H1 (cell line): ENCODE data around the gene LHFPL6. TPM values are rescaled to one million over a fixed set of nuclear protein-coding genes. Genes with fewer than 3 reads are reported as not detected.

Experiments
- CTCF ChIA-PET: fragments of 300-600 bp; sonication (Branson Sonifier 250); formaldehyde crosslinking; loops from one replicate; lab custom pipeline; 2021; ENCODE audit not compliant: partially characterized antibody; lab: Charles Lee
- POLR2A ChIA-PET: fragments of 300-600 bp; sonication (Branson Sonifier 250); formaldehyde crosslinking; loops from one replicate; lab custom pipeline; 2021; ENCODE audit warnings: inconsistent platforms; ENCODE audit not compliant: partially characterized antibody; lab: Charles Lee
- DNase-seq, 2 experiments: peaks; one replicate each; pipeline versions ENCODE4 v3.0.0 to v3.0.0-alpha.2; 2010 to 2022; ENCODE audit warnings: low spot score in 2 of 2, low read depth in 1 of 2, mixed read lengths in 1 of 2
- FAIRE-seq: peaks from 2 replicates; lab custom pipeline; 2011; peaks lifted over from hg19 to GRCh38; lab: Jason Lieb, UNC
- H2AFZ ChIP-seq: 2 replicates; pipeline ENCODE4 v1.8.1; 2012; ENCODE audit warnings: low read length, inconsistent platforms
- H2AK5ac ChIP-seq: 2 replicates; pipeline ENCODE4 v1.6.1; 2013; ENCODE audit warnings: low read depth, low read length
- H2BK120ac ChIP-seq: replicated peaks from 2 replicates; pipeline ENCODE3; 2013; ENCODE audit warnings: low read depth, low read length, inconsistent platforms
- H2BK12ac ChIP-seq: 2 replicates; pipeline ENCODE4 v1.6.1; 2013; ENCODE audit warnings: low read depth, low read length
- H2BK15ac ChIP-seq: 2 replicates; pipeline ENCODE4 v1.6.1; 2013; ENCODE audit warnings: low read length
- H2BK20ac ChIP-seq: 2 replicates; pipeline ENCODE4 v1.6.1; 2013; ENCODE audit warnings: low read length
- H2BK5ac ChIP-seq: 2 replicates; pipeline ENCODE4 v1.6.1; 2013; ENCODE audit warnings: low read depth, low read length
- H3K14ac ChIP-seq: 2 replicates; pipeline ENCODE4 v1.6.1; 2013; ENCODE audit warnings: inconsistent platforms; ENCODE audit not compliant: insufficient read length
- H3K18ac ChIP-seq: 2 replicates; pipeline ENCODE4 v1.6.1; 2013; ENCODE audit warnings: low read length; ENCODE audit errors: extremely low read depth
- H3K23ac ChIP-seq: 2 replicates; pipeline ENCODE4 v1.6.1; 2013; ENCODE audit warnings: inconsistent platforms; ENCODE audit not compliant: insufficient read length
- H3K23me2 ChIP-seq: 2 replicates; pipeline ENCODE4 v1.6.1; 2013; ENCODE audit warnings: low read depth, low read length
- H3K27ac ChIP-seq: 2 replicates; pipeline ENCODE4 v1.6.1; 2011; ENCODE audit warnings: low read depth, low read length, inconsistent platforms
- H3K27me3 ChIP-seq, 4 experiments: replicated peaks in 1 of 4; 1 replicate in 1 of 4; 2 replicates in 3 of 4; pipeline versions ENCODE4 v1.6.1 to v1.8.1; 2011 to 2013; ENCODE audit warnings: low read length in 3 of 4, mild to moderate bottlenecking in 3 of 4, inconsistent platforms in 2 of 4, mixed read lengths in 2 of 4, moderate library complexity in 1 of 4; ENCODE audit not compliant: control insufficient read depth in 3 of 4, insufficient read depth in 3 of 4; ENCODE audit errors: extremely low read depth in 1 of 4
- H3K36me3 ChIP-seq, 4 experiments: 2 replicates each; pipeline versions ENCODE4 v1.6.1 to v1.8.1; 2011 to 2013; ENCODE audit warnings: mild to moderate bottlenecking in 4 of 4, low read length in 3 of 4, moderate library complexity in 2 of 4, control low read depth in 1 of 4, inconsistent platforms in 1 of 4; ENCODE audit not compliant: insufficient read depth in 4 of 4, control insufficient read depth in 2 of 4
- H3K4ac ChIP-seq: replicated peaks from 2 replicates; pipeline ENCODE3; 2013; ENCODE audit warnings: low read length, low read depth, mixed read lengths, inconsistent platforms; ENCODE audit not compliant: insufficient read length
- H3K4me1 ChIP-seq, 4 experiments: replicated peaks in 1 of 4; 1 replicate in 1 of 4; 2 replicates in 3 of 4; pipeline versions ENCODE4 v1.6.1 to v1.8.1; 2011 to 2013; ENCODE audit warnings: low read length in 3 of 4, inconsistent platforms in 2 of 4, mixed read lengths in 1 of 4; ENCODE audit not compliant: insufficient read depth in 4 of 4, control insufficient read depth in 3 of 4
- H3K4me2 ChIP-seq, 2 experiments: 2 replicates each; pipeline versions ENCODE4 v1.6.1 to v1.8.1; 2011 to 2013; ENCODE audit warnings: low read depth in 2 of 2, low read length in 2 of 2, control low read depth in 1 of 2, inconsistent platforms in 1 of 2, mild to moderate bottlenecking in 1 of 2; ENCODE audit not compliant: insufficient read depth in 1 of 2
- H3K4me3 ChIP-seq, 4 experiments: fragments of 200-600, 300-600 bp in 1 of 4; sonication (generic), shearing (Covaris generic), sonication (Bioruptor Twin) in 1 of 4; 2 replicates each; pipeline versions ENCODE4 v1.5.1 to v1.8.1; 2011 to 2016; ENCODE audit warnings: low read length in 4 of 4, low read depth in 3 of 4, control low read depth in 2 of 4, inconsistent platforms in 2 of 4, mild to moderate bottlenecking in 2 of 4, mixed read lengths in 1 of 4, moderate library complexity in 1 of 4; ENCODE audit not compliant: insufficient read depth in 2 of 4; ENCODE audit errors: extremely low read depth in 1 of 4
- H3K56ac ChIP-seq: replicated peaks from 2 replicates; pipeline ENCODE3; 2013; ENCODE audit warnings: low read depth, mild to moderate bottlenecking, mixed read lengths, low read length, inconsistent platforms; ENCODE audit not compliant: insufficient read length
- H3K79me1 ChIP-seq: 2 replicates; pipeline ENCODE4 v1.6.1; 2013; ENCODE audit warnings: low read depth, low read length, control low read depth
- H3K79me2 ChIP-seq, 2 experiments: 2 replicates each; pipeline versions ENCODE4 v1.6.1 to v1.8.1; 2012 to 2013; ENCODE audit warnings: low read length in 2 of 2, mild to moderate bottlenecking in 2 of 2, inconsistent platforms in 1 of 2; ENCODE audit not compliant: insufficient read depth in 2 of 2, control insufficient read depth in 1 of 2
- H3K9ac ChIP-seq, 4 experiments: replicated peaks in 1 of 4; 1 replicate in 1 of 4; 2 replicates in 3 of 4; pipeline versions ENCODE4 v1.6.1 to v1.8.1; 2011 to 2013; ENCODE audit warnings: low read depth in 3 of 4, low read length in 3 of 4, control low read depth in 2 of 4, mild to moderate bottlenecking in 2 of 4, moderate library complexity in 2 of 4, inconsistent platforms in 1 of 4; ENCODE audit errors: extremely low read depth in 1 of 4
- H3K9me3 ChIP-seq, 2 experiments: 2 replicates each; pipeline versions ENCODE4 v1.6.1 to v1.8.1; 2012 to 2013; ENCODE audit warnings: mild to moderate bottlenecking in 2 of 2, moderate library complexity in 2 of 2, control low read depth in 1 of 2, inconsistent platforms in 1 of 2, low read depth in 1 of 2, low read length in 1 of 2, mixed read lengths in 1 of 2; ENCODE audit not compliant: insufficient read depth in 2 of 2
- H4K20me1 ChIP-seq, 2 experiments: replicated peaks in 1 of 2; 2 replicates each; pipeline versions ENCODE3 to v1.8.1; 2011 to 2013; ENCODE audit warnings: inconsistent platforms in 2 of 2, low read length in 2 of 2, mild to moderate bottlenecking in 1 of 2; ENCODE audit not compliant: insufficient read depth in 2 of 2, control insufficient read depth in 1 of 2
- H4K5ac ChIP-seq: 2 replicates; pipeline ENCODE4 v1.6.1; 2013; ENCODE audit warnings: low read length, low read depth, mixed read lengths, inconsistent platforms; ENCODE audit not compliant: insufficient read length
- H4K8ac ChIP-seq: 2 replicates; pipeline ENCODE4 v1.8.0; 2013; ENCODE audit warnings: mild to moderate bottlenecking, moderate library complexity, low read length, inconsistent platforms; ENCODE audit not compliant: insufficient read depth; ENCODE audit errors: extremely low read depth
- H4K91ac ChIP-seq: replicated peaks from 2 replicates; pipeline ENCODE3; 2013; ENCODE audit warnings: low read length, mixed read lengths, inconsistent platforms; ENCODE audit not compliant: insufficient read length
- CBX5 ChIP-seq: fragments of 300-800, 300-1000 bp; sonication (generic); IDR thresholded peaks from 2 replicates; pipeline ENCODE4 v1.7.1; 2016; ENCODE audit warnings: antibody characterized with exemption, low read length, low read depth
- EGR1 ChIP-seq: IDR thresholded peaks from 2 replicates; pipeline ENCODE4 v1.6.1; 2011; ENCODE audit warnings: low read depth, low read length, borderline replicate concordance
- HDAC2 ChIP-seq, 2 experiments: fragments of 300-600 bp in 1 of 2; sonication (generic) in 1 of 2; IDR thresholded peaks; 2 replicates each; pipeline ENCODE4 v1.6.1; 2011 to 2012; ENCODE audit warnings: low read depth in 2 of 2, low read length in 2 of 2, mild to moderate bottlenecking in 2 of 2, moderate library complexity in 2 of 2, borderline replicate concordance in 1 of 2, inconsistent platforms in 1 of 2
- JUND ChIP-seq: IDR thresholded peaks from 2 replicates; pipeline ENCODE4 v1.6.1; 2011; ENCODE audit warnings: mild to moderate bottlenecking, improper control_type of control experiment, low read length
- MAFK ChIP-seq: IDR thresholded peaks from 2 replicates; pipeline ENCODE4 v1.6.1; 2012; ENCODE audit warnings: low read depth, mild to moderate bottlenecking, improper control_type of control experiment, low read length
- POU5F1 ChIP-seq: IDR thresholded peaks from 2 replicates; pipeline ENCODE4 v1.6.1; 2011; ENCODE audit warnings: low read depth, mild to moderate bottlenecking, low read length, moderate library complexity
- SIN3A ChIP-seq, 2 experiments: IDR thresholded peaks in 1 of 2; conservative IDR thresholded peaks in 1 of 2; 2 replicates each; pipeline ENCODE4 v1.6.1; 2011 to 2012; ENCODE audit warnings: low read length in 2 of 2, improper control_type of control experiment in 1 of 2, low read depth in 1 of 2, mild to moderate bottlenecking in 1 of 2
- TAF1 ChIP-seq: IDR thresholded peaks from 2 replicates; pipeline ENCODE4 v1.6.1; 2011; ENCODE audit warnings: mild to moderate bottlenecking, low read depth, low read length
- YY1 ChIP-seq: IDR thresholded peaks from 2 replicates; pipeline ENCODE4 v1.6.1; 2011; ENCODE audit warnings: low read depth, mild to moderate bottlenecking, low read length
- polyA plus RNA-seq, 7 experiments: library from polyadenylated mRNA; depleted of rRNA in 3 of 7; stranded (reverse) in 5 of 7; unstranded in 2 of 7; fragments of >200 nt in 5 of 7; fragments of 200-250 nt in 2 of 7; gene quantifications; 1 replicate in 5 of 7; 2 replicates in 1 of 7; 4 replicates in 1 of 7; pipeline versions ENCODE4 v1.2.1 to v1.2.3, GENCODE V29; 2011 to 2013; ENCODE audit warnings: missing spikeins in 2 of 7, mixed read lengths in 2 of 7
- total RNA-seq: library from RNA; stranded (reverse); fragmentation: NEBNext Ultra II Directional; extraction: Animal tissue kit (Norgen Biotek cat#: 25700); gene quantifications from 2 replicates; pipeline ENCODE4 v1.2.1, GENCODE V29; 2021
- TF ChIP-seq, protein P1 (sequence below): IDR thresholded peaks from 2 replicates; pipeline ENCODE4 v1.6.1; 2011; ENCODE audit warnings: low read length, improper control_type of control experiment

Gene LHFPL6
- total and polyA plus RNA-seq, 2 of the 8 experiments (the other 6 are each of a cell fraction or from before 2014, with no cell fraction given), result 7.6 to 17.0 TPM

DNA sequence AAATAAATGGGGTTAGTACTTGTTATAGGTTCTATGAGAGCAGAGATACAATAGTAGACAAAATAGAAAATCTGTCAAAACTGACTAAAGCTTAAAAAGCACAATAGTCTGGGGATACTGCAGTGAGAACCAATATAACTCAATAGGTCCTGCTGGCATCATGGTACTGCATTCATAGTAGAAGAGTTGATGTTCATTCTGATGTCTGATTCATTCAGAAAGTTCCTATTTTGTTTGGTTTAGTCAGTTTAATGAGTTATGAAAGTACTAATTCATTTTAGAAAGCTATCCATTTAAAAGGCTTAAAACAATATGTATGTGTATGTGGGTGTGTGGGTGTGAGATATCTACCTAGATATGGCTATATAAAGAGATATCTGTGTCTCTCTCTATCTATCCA, 152.8 kb downstream of the LHFPL6 start:
- H3K23ac ChIP-seq, result no peak overlapping the region
- no peak overlapping the region for H2AFZ ChIP-seq
- H2BK120ac ChIP-seq, result no peak overlapping the region
- no peak overlapping the region for H4K5ac ChIP-seq
- H3K27me3 ChIP-seq, result no peaks in the 10 kb centered on the region
- H3K23me2 ChIP-seq, result no peaks in the 10 kb centered on the region; the same call in 1 of the 2 replicates
- H3K4me1 ChIP-seq, result peaks cover 0 to 8% (median 1%) of the 10 kb centered on the region in 4 experiments; a peak in 3 of 7 replicates
- no peak overlapping the region for H3K4me3 ChIP-seq
- no peak overlapping the region for H2BK15ac ChIP-seq
- H4K20me1 ChIP-seq, result no peaks in the 10 kb centered on the region
- no peak overlapping the region for H3K4me2 ChIP-seq
- no peak overlapping the region for H2BK12ac ChIP-seq
- H3K27ac ChIP-seq, result no peak overlapping the region
- H2AK5ac ChIP-seq, result no peak overlapping the region
- CTCF ChIA-PET, result interaction anchor here (0.7 to 1.5 kb wide), 4 partner anchors 8 to 161 kb away, joined by 3 to 4 read pairs (median 4); no protein-coding TSS in a partner anchor
- FAIRE-seq (no peak), DNase-seq (no peak)
- no peak overlapping the region for H3K9ac ChIP-seq
- H4K91ac ChIP-seq, result no peak overlapping the region
- H3K4ac ChIP-seq, result no peak overlapping the region
- POLR2A ChIA-PET, result no interaction called here
- no peaks in the 10 kb centered on the region for H3K79me2 ChIP-seq
- H3K9me3 ChIP-seq, result no peaks in the 10 kb centered on the region
- H3K79me1 ChIP-seq, result no peaks in the 10 kb centered on the region
- H3K56ac ChIP-seq, result no peak overlapping the region
- H2BK5ac ChIP-seq, result no peak overlapping the region
- H3K36me3 ChIP-seq, result no peaks in the 10 kb centered on the region
- H2BK20ac ChIP-seq, result no peak overlapping the region
- H4K8ac ChIP-seq, result no peak overlapping the region
- no peak overlapping the region for H3K14ac ChIP-seq
- H3K18ac ChIP-seq, result no peak overlapping the region
- TF ChIP-seq YY1, result no peak
- no peak for TF ChIP-seq TAF1
- TF ChIP-seq HDAC2 (IDR thresholded peaks at IDR 0.05; ENCODE audit: borderline replicate concordance in 1 of 2, low read depth in 2 of 2, low read length in 2 of 2), result no peak
- no peak for TF ChIP-seq POU5F1
- no peak for TF ChIP-seq SIN3A (conservative IDR thresholded peaks at IDR 0.05 in 1 of 2, IDR thresholded peaks at IDR 0.05 in 1 of 2; ENCODE audit: low read depth in 1 of 2, low read length in 2 of 2)
- TF ChIP-seq, protein P1, sequence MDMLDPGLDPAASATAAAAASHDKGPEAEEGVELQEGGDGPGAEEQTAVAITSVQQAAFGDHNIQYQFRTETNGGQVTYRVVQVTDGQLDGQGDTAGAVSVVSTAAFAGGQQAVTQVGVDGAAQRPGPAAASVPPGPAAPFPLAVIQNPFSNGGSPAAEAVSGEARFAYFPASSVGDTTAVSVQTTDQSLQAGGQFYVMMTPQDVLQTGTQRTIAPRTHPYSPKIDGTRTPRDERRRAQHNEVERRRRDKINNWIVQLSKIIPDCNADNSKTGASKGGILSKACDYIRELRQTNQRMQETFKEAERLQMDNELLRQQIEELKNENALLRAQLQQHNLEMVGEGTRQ, result no peak
- no peak for TF ChIP-seq EGR1
- TF ChIP-seq JUND, result no peak
- no peak for TF ChIP-seq CBX5
- no peak for TF ChIP-seq MAFK
